OCI-LY3 (cell line): ENCODE results near the gene VSIG10L2.

Source experiments
- CTCF ChIP-seq: fragments of 200-600, 300-600 bp; sonication (generic); IDR thresholded peaks from 2 replicates; pipeline ENCODE4 v1.5.1; 2014; ENCODE audit warnings: antibody characterized with exemption, low read length, low read depth
- EZH2phosphoT487 ChIP-seq: fragments of 200-600 bp; shearing (Covaris generic); IDR thresholded peaks from 2 replicates; pipeline ENCODE4 v1.6.1; 2018; ENCODE audit warnings: antibody characterized with exemption, mixed run types, low read depth

GRCh38 chr11:125942771-125943428 is 2.9 kb upstream of the VSIG10L2 start:
- TF ChIP-seq CTCF: no peak
- TF ChIP-seq EZH2phosphoT487: no peak
